CD4-positive, alpha-beta memory T cell (primary cell): Measurements from ENCODE around the gene CDH13. TPM values are rescaled to one million over a fixed set of nuclear protein-coding genes. Genes with fewer than 3 reads are reported as not detected.

Source experiments
- CTCF ChIA-PET: fragments of 350-600 bp; sonication (Branson Sonifier 250); formaldehyde crosslinking; loops from one replicate; lab custom pipeline; 2021; ENCODE audit warnings: inconsistent platforms; ENCODE audit not compliant: partially characterized antibody; lab: Charles Lee
- POLR2A ChIA-PET: fragments of 350-600 bp; sonication (Branson Sonifier 250); formaldehyde crosslinking; loops from one replicate; lab custom pipeline; 2021; ENCODE audit not compliant: partially characterized antibody; lab: Charles Lee
- DNase-seq, 5 donors: peaks; one replicate each; pipeline versions ENCODE4 v3.0.0 to v3.0.0-alpha.2; 2020 to 2022; ENCODE audit warnings: mixed read lengths in 1 of 5
- H3K27ac ChIP-seq: one replicate; pipeline ENCODE4 v1.7.0; 2013; ENCODE audit warnings: low read depth, low read length
- H3K27me3 ChIP-seq: 2 replicates; pipeline ENCODE4 v1.7.0; 2013; ENCODE audit warnings: mild to moderate bottlenecking, low read length, moderate library complexity; ENCODE audit not compliant: insufficient read depth
- H3K36me3 ChIP-seq: 2 replicates; pipeline ENCODE4 v1.7.0; 2013; ENCODE audit warnings: mild to moderate bottlenecking, low read length, moderate library complexity; ENCODE audit not compliant: insufficient read depth
- H3K4me1 ChIP-seq: 2 replicates; pipeline ENCODE4 v1.7.0; 2013; ENCODE audit warnings: mild to moderate bottlenecking, low read length, moderate library complexity; ENCODE audit not compliant: insufficient read depth
- H3K4me3 ChIP-seq, 2 donors: one replicate each; pipeline ENCODE4 v1.7.0; 2013; ENCODE audit warnings: low read length in 2 of 2, mild to moderate bottlenecking in 1 of 2
- H3K9me3 ChIP-seq, 2 donors: one replicate each; pipeline ENCODE4 v1.7.0; 2013; ENCODE audit warnings: low read length in 2 of 2, control low read depth in 1 of 2; ENCODE audit not compliant: control insufficient read depth in 1 of 2
- H3K27ac Mint-ChIP-seq, 7 donors: one replicate each; pipeline ENCODE4 v1.8.0; 2020 to 2021; ENCODE audit warnings: mixed read lengths in 7 of 7, mild to moderate bottlenecking in 6 of 7, inconsistent platforms in 3 of 7, moderate library complexity in 3 of 7
- H3K27me3 Mint-ChIP-seq, 2 donors: one replicate each; pipeline ENCODE4 v1.8.0; 2020 to 2021; ENCODE audit warnings: mixed read lengths in 2 of 2
- H3K36me3 Mint-ChIP-seq, 2 donors: one replicate each; pipeline ENCODE4 v1.8.0; 2020 to 2021; ENCODE audit warnings: mixed read lengths in 2 of 2, inconsistent platforms in 1 of 2, mild to moderate bottlenecking in 1 of 2
- H3K4me1 Mint-ChIP-seq, 4 donors: one replicate each; pipeline ENCODE4 v1.8.0; 2020 to 2021; ENCODE audit warnings: mixed read lengths in 4 of 4, mild to moderate bottlenecking in 1 of 4
- H3K4me3 Mint-ChIP-seq, 8 donors: one replicate each; pipeline ENCODE4 v1.8.0; 2020 to 2021; ENCODE audit warnings: mixed read lengths in 8 of 8, mild to moderate bottlenecking in 7 of 8, moderate library complexity in 6 of 8, inconsistent platforms in 3 of 8
- H3K9me3 Mint-ChIP-seq, 8 donors: one replicate each; pipeline ENCODE4 v1.8.0; 2020 to 2021; ENCODE audit warnings: mixed read lengths in 8 of 8, mild to moderate bottlenecking in 5 of 8, inconsistent platforms in 3 of 8, moderate library complexity in 1 of 8
- intact Hi-C: fragments of 100-400 bp; cut with micrococcal nuclease; formaldehyde crosslinking; loops from one replicate; pipeline ENCODE4 v1.15.1; 2023
- polyA plus RNA-seq, 2 donors: library from polyadenylated mRNA; unstranded; fragments of 300-500 nt; fragmentation: Illumina TruSeq; gene quantifications; one replicate each; pipeline ENCODE4 v1.2.3, GENCODE V29; 2021
- total RNA-seq, 2 experiments: library from RNA; stranded (reverse); gene quantifications; one replicate each; pipeline ENCODE4 v1.2.3, GENCODE V29; 2021

Gene CDH13
- total and polyA plus RNA-seq, 4 experiments from 2014 or later, result not detected

DNA sequence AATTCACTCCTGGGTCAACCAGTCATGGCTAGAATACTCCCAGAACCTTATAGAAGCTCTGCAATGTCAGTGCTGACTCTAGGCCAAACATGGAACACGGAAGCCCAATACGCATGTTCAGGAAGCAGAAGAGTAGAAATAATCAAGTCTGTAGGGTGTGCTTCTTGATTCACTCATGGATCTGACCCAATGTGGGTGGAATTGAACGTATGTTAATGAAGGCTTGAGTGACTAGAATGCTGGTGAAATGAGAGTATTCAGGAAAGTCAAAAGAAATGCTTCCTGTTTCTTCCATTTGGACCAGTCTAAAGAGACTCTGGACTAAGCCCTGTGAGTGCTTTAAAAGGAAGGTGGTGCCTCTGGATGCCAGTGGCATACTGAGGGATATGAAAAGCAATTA, 395.0 kb downstream of the CDH13 start:
- no peaks in the 10 kb centered on the region for H3K36me3 ChIP-seq
- Mint-ChIP-seq H3K9me3 (peaks cover 0 to 5% (median 0%) of the 10 kb centered on the region in 8 donors), H3K36me3 (no peaks in the 10 kb centered on the region), H3K27ac (no peak overlapping the region), H3K4me1 (no peaks in the 10 kb centered on the region), H3K4me3 (no peak overlapping the region), H3K27me3 (no peaks in the 10 kb centered on the region)
- DNase-seq, result no peak
- no peak overlapping the region for H3K4me3 ChIP-seq
- no peak overlapping the region for H3K27ac ChIP-seq
- ChIA-PET POLR2A (no interaction called here), CTCF (no interaction called here)
- no peaks in the 10 kb centered on the region for H3K9me3 ChIP-seq
- no peaks in the 10 kb centered on the region for H3K27me3 ChIP-seq
- intact Hi-C loops, result no loop called here
- no peaks in the 10 kb centered on the region for H3K4me1 ChIP-seq

DNA sequence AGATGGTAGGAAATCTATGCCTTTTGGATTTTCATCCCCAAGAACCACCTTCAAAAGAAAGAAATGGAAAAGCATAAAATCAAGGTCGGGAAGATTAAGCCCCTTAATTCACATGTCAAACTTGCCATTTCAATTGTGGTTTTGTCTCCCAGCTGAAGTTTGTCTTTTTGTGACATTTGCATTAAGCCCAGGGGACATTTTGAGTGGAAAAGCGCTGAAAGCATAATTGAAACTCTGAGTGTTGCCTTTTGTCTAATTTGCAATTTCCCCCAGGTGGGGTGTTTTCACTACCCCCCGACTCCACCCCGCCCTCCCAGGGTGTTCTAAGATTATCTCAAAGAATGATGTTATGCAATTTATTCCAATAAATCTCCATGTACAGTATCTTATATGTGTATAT, 396.2 kb downstream of the CDH13 start:
- Histone ChIP-seq H3K4me3 (no peak overlapping the region), H3K36me3 (no peaks in the 10 kb centered on the region), H3K9me3 (no peaks in the 10 kb centered on the region), H3K4me1 (no peaks in the 10 kb centered on the region), H3K27ac (no peak overlapping the region), H3K27me3 (no peaks in the 10 kb centered on the region)
- no peak for DNase-seq
- no peaks in the 10 kb centered on the region for H3K36me3 Mint-ChIP-seq
- intact Hi-C loops, result no loop called here
- CTCF ChIA-PET, result no interaction called here
- POLR2A ChIA-PET, result no interaction called here
- peaks cover 0 to 6% (median 0%) of the 10 kb centered on the region in 8 donors for H3K9me3 Mint-ChIP-seq
- H3K27ac Mint-ChIP-seq, result no peak overlapping the region
- no peaks in the 10 kb centered on the region for H3K4me1 Mint-ChIP-seq
- no peak overlapping the region for H3K4me3 Mint-ChIP-seq
- no peaks in the 10 kb centered on the region for H3K27me3 Mint-ChIP-seq

DNA sequence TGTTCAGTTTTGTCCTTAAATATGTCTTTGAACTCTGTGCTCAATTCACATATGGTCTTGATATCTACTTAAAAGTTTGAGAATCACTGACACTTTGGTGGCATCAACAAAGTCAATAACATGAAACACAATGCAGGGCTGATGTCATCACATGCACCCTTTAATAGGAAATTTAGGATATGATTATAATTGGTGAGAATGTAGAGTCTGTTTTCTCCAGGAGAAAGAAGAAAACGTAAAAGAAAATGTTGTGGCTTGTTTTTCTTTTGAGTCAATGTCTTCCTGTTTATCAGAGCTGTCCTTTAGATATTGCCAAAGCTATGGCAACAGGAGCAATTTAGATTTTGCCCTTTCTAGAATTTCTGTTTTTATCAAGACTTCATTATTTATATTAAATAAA, 396.9 kb downstream of the CDH13 start:
- no peak overlapping the region for H3K4me3 Mint-ChIP-seq

GRCh38 chr16:83027973-83028372, 401.2 kb downstream of the CDH13 start:
- no peaks in the 10 kb centered on the region for H3K4me1 ChIP-seq
- H3K4me3 Mint-ChIP-seq, result no peak overlapping the region
- no peaks in the 10 kb centered on the region for H3K4me1 Mint-ChIP-seq
- no peak overlapping the region for H3K27ac Mint-ChIP-seq
- no peak overlapping the region for H3K4me3 ChIP-seq
- H3K27me3 ChIP-seq, result no peaks in the 10 kb centered on the region
- CTCF ChIA-PET, result no interaction called here
- peaks cover 0 to 6% (median under 1%) of the 10 kb centered on the region in 8 donors for H3K9me3 Mint-ChIP-seq
- DNase-seq, result no peak
- no peaks in the 10 kb centered on the region for H3K36me3 ChIP-seq
- H3K27me3 Mint-ChIP-seq, result no peaks in the 10 kb centered on the region
- H3K36me3 Mint-ChIP-seq, result no peaks in the 10 kb centered on the region
- intact Hi-C loops, result no loop called here
- no peaks in the 10 kb centered on the region for H3K9me3 ChIP-seq
- POLR2A ChIA-PET, result no interaction called here
- H3K27ac ChIP-seq, result no peak overlapping the region

More for the DNA sequence above, 396.9 kb downstream of the CDH13 start:
- H3K36me3 Mint-ChIP-seq, result no peaks in the 10 kb centered on the region
- H3K4me3 ChIP-seq, result no peak overlapping the region
- no peak for DNase-seq
- POLR2A ChIA-PET, result no interaction called here
- H3K36me3 ChIP-seq, result no peaks in the 10 kb centered on the region
- H3K27ac Mint-ChIP-seq, result no peak overlapping the region
- peaks cover 0 to 6% (median 0%) of the 10 kb centered on the region in 8 donors for H3K9me3 Mint-ChIP-seq
- intact Hi-C loops, result no loop called here
- no peaks in the 10 kb centered on the region for H3K4me1 Mint-ChIP-seq
- no peaks in the 10 kb centered on the region for H3K27me3 ChIP-seq
- no peak overlapping the region for H3K27ac ChIP-seq
- CTCF ChIA-PET, result no interaction called here
- H3K27me3 Mint-ChIP-seq, result no peaks in the 10 kb centered on the region
- no peaks in the 10 kb centered on the region for H3K4me1 ChIP-seq
- no peaks in the 10 kb centered on the region for H3K9me3 ChIP-seq

DNA sequence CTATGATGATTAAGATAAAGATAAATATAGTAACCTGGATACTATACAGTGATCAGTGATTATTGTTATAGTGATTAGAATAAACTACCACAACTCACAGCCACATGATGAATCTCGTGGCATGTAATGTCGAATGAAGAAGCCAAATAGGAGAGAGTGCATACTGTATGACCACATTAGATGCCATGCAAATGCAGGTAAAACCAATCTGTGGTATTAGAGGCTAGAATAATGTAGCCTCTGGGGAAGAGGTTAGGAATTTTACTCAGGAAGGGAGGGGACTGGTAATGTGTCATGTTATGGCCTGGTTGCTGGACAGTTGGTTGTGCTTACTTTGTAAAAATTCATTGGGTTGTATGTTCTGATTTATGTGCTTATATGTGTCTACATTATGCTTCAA, 402.7 kb downstream of the CDH13 start:
- H3K4me1 ChIP-seq, result no peaks in the 10 kb centered on the region
- Mint-ChIP-seq H3K27ac (no peak overlapping the region), H3K4me3 (no peak overlapping the region), H3K9me3 (peaks cover 0 to 6% (median under 1%) of the 10 kb centered on the region in 8 donors), H3K27me3 (no peaks in the 10 kb centered on the region), H3K4me1 (no peaks in the 10 kb centered on the region), H3K36me3 (no peaks in the 10 kb centered on the region)
- intact Hi-C loops, result no loop called here
- H3K27ac ChIP-seq, result no peak overlapping the region
- ChIA-PET CTCF (no interaction called here), POLR2A (no interaction called here)
- H3K36me3 ChIP-seq, result no peaks in the 10 kb centered on the region
- H3K4me3 ChIP-seq, result no peak overlapping the region
- H3K9me3 ChIP-seq, result no peaks in the 10 kb centered on the region
- DNase-seq, result no peak
- H3K27me3 ChIP-seq, result no peaks in the 10 kb centered on the region

- Histone ChIP-seq H3K9me3 (no peaks in the 10 kb centered on the region), H3K4me3 (no peak overlapping the region), H3K27me3 (no peaks in the 10 kb centered on the region), H3K36me3 (no peaks in the 10 kb centered on the region), H3K4me1 (no peaks in the 10 kb centered on the region), H3K27ac (no peak overlapping the region)
- H3K27me3 Mint-ChIP-seq, result no peaks in the 10 kb centered on the region
- H3K27ac Mint-ChIP-seq, result peak overlapping the region in 1 of 7 donors; percentile 12
- H3K4me3 Mint-ChIP-seq, result no peak overlapping the region
- no peaks in the 10 kb centered on the region for H3K4me1 Mint-ChIP-seq
- no peak for DNase-seq
- intact Hi-C loops, result no loop called here
- ChIA-PET POLR2A (no interaction called here), CTCF (no interaction called here)
- H3K36me3 Mint-ChIP-seq, result no peaks in the 10 kb centered on the region
- H3K9me3 Mint-ChIP-seq, result peaks cover 0 to 6% (median under 1%) of the 10 kb centered on the region in 8 donors
Observed at GRCh38 chr16:83031524-83031923, 404.8 kb downstream of the CDH13 start.

DNA sequence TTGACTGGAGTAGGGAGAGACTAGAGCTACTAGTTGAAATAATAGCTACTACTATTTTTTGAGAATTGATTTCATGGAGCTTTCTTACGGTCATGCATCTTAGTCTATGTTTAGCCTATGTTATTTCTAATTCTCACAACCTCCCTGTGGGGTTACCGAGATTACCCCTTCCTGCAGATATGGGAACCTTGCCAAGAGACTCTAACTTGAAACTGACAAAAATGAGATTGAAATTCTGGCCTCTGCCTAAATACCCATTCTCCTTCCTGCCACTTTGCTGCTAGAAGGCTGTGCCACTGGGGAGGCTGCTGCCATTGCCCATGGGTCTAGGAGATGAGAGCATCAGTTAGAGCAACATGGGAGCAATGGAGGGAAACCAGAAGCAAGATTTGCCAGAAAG, 410.3 kb downstream of the CDH13 start:
- Mint-ChIP-seq H3K4me1 (peaks cover 0 to 6% (median 0%) of the 10 kb centered on the region in 4 donors), H3K4me3 (no peak overlapping the region), H3K36me3 (no peaks in the 10 kb centered on the region), H3K9me3 (peaks cover 0 to 3% (median 0%) of the 10 kb centered on the region in 8 donors), H3K27ac (no peak overlapping the region), H3K27me3 (no peaks in the 10 kb centered on the region)
- POLR2A ChIA-PET, result no interaction called here
- CTCF ChIA-PET, result no interaction called here
- H3K27me3 ChIP-seq, result no peaks in the 10 kb centered on the region
- H3K4me3 ChIP-seq, result no peak overlapping the region
- intact Hi-C loops, result no loop called here
- H3K36me3 ChIP-seq, result no peaks in the 10 kb centered on the region
- no peaks in the 10 kb centered on the region for H3K9me3 ChIP-seq
- no peaks in the 10 kb centered on the region for H3K4me1 ChIP-seq
- no peak for DNase-seq
- H3K27ac ChIP-seq, result no peak overlapping the region

DNA sequence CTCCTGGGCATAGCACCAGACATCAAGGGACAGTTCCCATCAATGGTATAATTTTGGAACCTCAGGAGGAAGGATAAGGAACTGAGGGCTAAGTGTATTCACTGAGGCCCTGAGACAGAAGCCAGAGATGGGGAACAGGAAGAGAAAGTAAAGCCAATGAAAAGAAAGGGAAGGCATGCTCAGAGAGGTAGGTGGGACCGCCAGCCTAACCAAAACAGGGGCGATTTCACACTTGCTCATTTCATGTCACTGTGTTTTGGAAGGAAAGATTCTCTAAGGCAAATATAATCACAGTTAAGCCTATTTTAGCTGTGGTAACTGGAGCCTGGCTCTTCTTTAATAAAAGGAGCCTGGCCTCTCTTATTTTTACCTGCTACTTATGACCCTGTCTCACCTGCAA, 411.1 kb downstream of the CDH13 start:
- POLR2A ChIA-PET, result no interaction called here
- no peak for DNase-seq
- Mint-ChIP-seq H3K4me3 (no peak overlapping the region), H3K27me3 (no peaks in the 10 kb centered on the region), H3K36me3 (no peaks in the 10 kb centered on the region), H3K9me3 (peaks cover 0 to 3% (median 0%) of the 10 kb centered on the region in 8 donors), H3K27ac (no peak overlapping the region), H3K4me1 (peaks cover 0 to 6% (median 0%) of the 10 kb centered on the region in 4 donors)
- no peaks in the 10 kb centered on the region for H3K9me3 ChIP-seq
- H3K4me3 ChIP-seq, result no peak overlapping the region
- intact Hi-C loops, result no loop called here
- no peaks in the 10 kb centered on the region for H3K4me1 ChIP-seq
- CTCF ChIA-PET, result no interaction called here
- H3K36me3 ChIP-seq, result no peaks in the 10 kb centered on the region
- H3K27ac ChIP-seq, result no peak overlapping the region
- no peaks in the 10 kb centered on the region for H3K27me3 ChIP-seq
